GM19438 (cell line): Measurements from ENCODE around the gene GYPB.
"Not testable (repeated sequence)": the region's sequence is repeated elsewhere in the genome, so short reads cannot be mapped to it uniquely, and the experiment has no call there.

Experiments
- ATAC-seq: cut with Tn5 transposase; IDR thresholded peaks from one replicate; pipeline ENCODE4 v1.9.1; 2021; ENCODE audit warnings: low read depth; ENCODE audit not compliant: unreplicated experiment

Gene GYPB

GRCh38 chr4:144016057-144016605 is 3.0 kb downstream of the GYPB start:
- not testable (repeated sequence) for ATAC-seq

GRCh38 chr4:144014808-144015207 is 4.4 kb downstream of the GYPB start:
- no peak for ATAC-seq

GRCh38 chr4:144008602-144009001 is 10.6 kb downstream of the GYPB start:
- ATAC-seq = not testable (repeated sequence)

GRCh38 chr4:144007960-144008359 is 11.2 kb downstream of the GYPB start:
- not testable (repeated sequence) for ATAC-seq

- ATAC-seq = not testable (repeated sequence)
Observed at GRCh38 chr4:144006200-144006803, 12.9 kb downstream of the GYPB start.

- not testable (repeated sequence) for ATAC-seq
Observed at GRCh38 chr4:144005558-144005953, 13.6 kb downstream of the GYPB start.

GRCh38 chr4:144004868-144005557 is 14.2 kb downstream of the GYPB start:
- not testable (repeated sequence) for ATAC-seq

- not testable (repeated sequence) for ATAC-seq
Observed at GRCh38 chr4:144003890-144004265, 15.3 kb downstream of the GYPB start.

- not testable (repeated sequence) for ATAC-seq
Observed at GRCh38 chr4:144003205-144003889, 15.8 kb downstream of the GYPB start.

GRCh38 chr4:144000331-144000995 is 18.7 kb downstream of the GYPB start:
- ATAC-seq = not testable (repeated sequence)

GRCh38 chr4:143996193-143996592 is 23.0 kb downstream of the GYPB start:
- not testable (repeated sequence) for ATAC-seq

GRCh38 chr4:143991761-143992160 is 27.4 kb downstream of the GYPB start:
- not testable (repeated sequence) for ATAC-seq

GRCh38 chr4:143990717-143991116 is 28.5 kb downstream of the GYPB start:
- ATAC-seq = not testable (repeated sequence)

GRCh38 chr4:143986180-143986579 is 33.0 kb downstream of the GYPB start:
- no peak for ATAC-seq

GRCh38 chr4:143980776-143981175 is 38.4 kb downstream of the GYPB start:
- not testable (repeated sequence) for ATAC-seq

- not testable (repeated sequence) for ATAC-seq
Observed at GRCh38 chr4:143975527-143975926, 43.7 kb downstream of the GYPB start.

GRCh38 chr4:143974021-143974420 is 45.2 kb downstream of the GYPB start:
- ATAC-seq = not testable (repeated sequence)

GRCh38 chr4:143961075-143961474 is 58.1 kb downstream of the GYPB start:
- no peak for ATAC-seq

- not testable (repeated sequence) for ATAC-seq
Observed at GRCh38 chr4:143955306-143955705, 63.9 kb downstream of the GYPB start.

- ATAC-seq = not testable (repeated sequence)
Observed at GRCh38 chr4:143951458-143951972, 67.7 kb downstream of the GYPB start.
